Smooth muscle cell (in vitro differentiated cells): ENCODE data around the gene CASP8. TPM values are rescaled to one million over a fixed set of nuclear protein-coding genes. Genes with fewer than 3 reads are reported as not detected.

Experiments
- DNase-seq: peaks from one replicate; lab custom pipeline; 2025; ENCODE audit not compliant: unreplicated experiment; lab: John Stamatoyannopoulos, UW
- H2AFZ ChIP-seq: fragments of 200-600 bp; sonication (generic); 2 replicates; pipeline ENCODE4 v1.6.0; 2016; ENCODE audit warnings: antibody characterized with exemption, low read depth, mild to moderate bottlenecking
- H3F3A ChIP-seq: fragments of 200-600 bp; sonication (generic); 2 replicates; pipeline ENCODE4 v1.6.0; 2017; ENCODE audit warnings: antibody characterized with exemption, low read depth
- H3K27ac ChIP-seq: fragments of 200-600 bp; sonication (generic); 2 replicates; pipeline ENCODE4 v1.5.1; 2016; ENCODE audit warnings: low read depth, mild to moderate bottlenecking
- H3K27me3 ChIP-seq: fragments of 200-600 bp; sonication (generic); 2 replicates; pipeline ENCODE4 v1.6.1; 2016; ENCODE audit warnings: low read depth, mild to moderate bottlenecking
- H3K36me3 ChIP-seq: fragments of 200-600 bp; sonication (generic); 2 replicates; pipeline ENCODE4 v1.5.1; 2016; ENCODE audit warnings: low read depth
- H3K4me1 ChIP-seq: fragments of 200-600 bp; sonication (generic); 2 replicates; pipeline ENCODE4 v1.5.1; 2016; ENCODE audit warnings: low read depth
- H3K4me2 ChIP-seq: fragments of 200-600 bp; sonication (generic); 2 replicates; pipeline ENCODE4 v1.6.0; 2016; ENCODE audit warnings: mild to moderate bottlenecking
- H3K4me3 ChIP-seq: fragments of 200-600 bp; sonication (generic); 2 replicates; pipeline ENCODE4 v1.5.1; 2016; ENCODE audit warnings: mild to moderate bottlenecking
- H3K79me2 ChIP-seq: fragments of 200-600 bp; sonication (generic); 2 replicates; pipeline ENCODE4 v1.6.0; 2016; ENCODE audit warnings: low read depth, mild to moderate bottlenecking
- H3K9ac ChIP-seq: fragments of 200-600 bp; sonication (generic); 2 replicates; pipeline ENCODE4 v1.6.0; 2016; ENCODE audit warnings: low read depth
- H3K9me3 ChIP-seq: fragments of 200-600 bp; sonication (generic); replicated peaks from 2 replicates; pipeline ENCODE4 v1.5.1; 2016; ENCODE audit warnings: low read depth
- H4K20me1 ChIP-seq: fragments of 200-600 bp; sonication (generic); 2 replicates; pipeline ENCODE4 v1.6.0; 2016; ENCODE audit warnings: low read depth
- CTCF ChIP-seq: fragments of 200-600 bp; sonication (generic); IDR thresholded peaks from 2 replicates; pipeline ENCODE4 v1.5.1; 2017; ENCODE audit warnings: borderline replicate concordance, mild to moderate bottlenecking, antibody characterized with exemption; ENCODE audit not compliant: insufficient read depth, poor library complexity, severe bottlenecking
- WGBS: methylation state at CpG from one replicate; pipeline ENCODE4 v1.1.7; 2016; ENCODE audit warnings: low lambda C conversion rate; 5-methylcytosine and 5-hydroxymethylcytosine counted together
- polyA plus RNA-seq: library from polyadenylated mRNA; unstranded; fragments of >200 nt; fragmentation: Nextera tagmentation; extraction: Ambion mirVana; gene quantifications from 2 replicates; pipeline ENCODE4 v1.2.1, GENCODE V29; 2016
- total RNA-seq: library from RNA; depleted of rRNA; stranded (reverse); fragments of >200 nt; gene quantifications from 2 replicates; pipeline ENCODE4 v1.2.3, GENCODE V29; 2014

The CASP8 gene
- total and polyA plus RNA-seq, 2 experiments from 2014 or later: 5.7 to 12.9 TPM

GRCh38 chr2:201233192-201233811 lies 27.0 kb upstream of the CASP8 start:
- no peaks in the 10 kb centered on the region for H3K27me3 ChIP-seq
- H3K4me1 ChIP-seq: no peaks in the 10 kb centered on the region
- H3K9ac ChIP-seq: no peak overlapping the region
- no peak overlapping the region for H3K4me2 ChIP-seq
- H3K9me3 ChIP-seq: no peaks in the 10 kb centered on the region
- H3K79me2 ChIP-seq: no peaks in the 10 kb centered on the region
- H3K27ac ChIP-seq: no peak overlapping the region
- H2AFZ ChIP-seq: peak overlapping the region; percentile 60
- peak overlapping the region; percentile 32 for H3K4me3 ChIP-seq
- WGBS: 68% methylated on average over 8 of the region's 8 CpGs
- H3K36me3 ChIP-seq: no peaks in the 10 kb centered on the region
- H3F3A ChIP-seq: no peaks in the 10 kb centered on the region
- TF ChIP-seq CTCF: no peak
- no peak for DNase-seq
- H4K20me1 ChIP-seq: no peaks in the 10 kb centered on the region

DNA sequence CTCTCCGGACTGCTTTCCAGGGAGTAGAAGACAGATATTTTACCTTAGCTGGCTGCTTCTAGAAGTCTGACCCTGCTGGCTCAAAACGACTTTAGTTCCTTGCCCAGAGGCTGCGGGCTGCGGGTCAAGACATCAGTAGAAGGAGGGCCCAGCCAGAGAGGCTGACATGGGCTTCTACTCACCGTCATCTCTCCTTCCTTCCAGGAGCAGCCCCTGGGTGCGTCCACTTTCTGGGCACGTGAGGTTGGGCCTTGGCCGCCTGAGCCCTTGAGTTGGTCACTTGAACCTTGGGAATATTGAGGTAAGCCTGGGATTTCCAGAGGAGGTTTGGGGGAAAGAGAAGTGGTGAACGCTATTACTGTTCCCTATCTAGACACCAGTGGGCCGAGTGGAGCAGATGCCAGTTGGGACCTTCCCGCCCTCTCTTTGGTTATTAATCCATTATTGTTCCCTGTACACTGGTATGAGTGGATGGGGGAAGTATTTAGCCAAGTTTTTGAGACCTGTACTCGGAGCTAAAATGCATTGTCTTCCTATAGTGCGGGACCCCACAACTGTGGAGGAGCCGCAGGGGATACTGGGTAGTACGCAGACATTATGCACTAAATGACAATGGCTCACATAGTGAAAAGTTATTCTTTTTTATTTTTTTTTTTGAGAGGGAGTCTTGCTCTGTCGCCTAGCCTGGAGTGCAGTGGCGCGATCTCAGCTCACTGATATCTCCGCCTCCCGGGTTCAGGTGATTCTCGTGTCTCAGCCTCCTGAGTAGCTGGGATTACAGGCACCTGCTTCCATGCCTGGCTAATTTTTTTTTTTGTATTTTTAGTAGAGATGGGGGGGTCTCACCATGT lies 26.3 kb upstream of the CASP8 start:
- no peaks in the 10 kb centered on the region for H3K79me2 ChIP-seq
- peak overlapping the region; percentile 60 for H2AFZ ChIP-seq
- no peaks in the 10 kb centered on the region for H4K20me1 ChIP-seq
- no peak overlapping the region for H3K4me2 ChIP-seq
- H3K4me1 ChIP-seq: no peaks in the 10 kb centered on the region
- H3K9me3 ChIP-seq: no peaks in the 10 kb centered on the region
- DNase-seq: no peak
- no peak overlapping the region for H3K9ac ChIP-seq
- WGBS: 94% methylated on average over 21 of the region's 21 CpGs
- no peaks in the 10 kb centered on the region for H3K27me3 ChIP-seq
- no peaks in the 10 kb centered on the region for H3F3A ChIP-seq
- TF ChIP-seq CTCF: no peak
- H3K4me3 ChIP-seq: no peak overlapping the region
- H3K36me3 ChIP-seq: no peaks in the 10 kb centered on the region
- no peak overlapping the region for H3K27ac ChIP-seq

- no peak for TF ChIP-seq CTCF
- no peaks in the 10 kb centered on the region for H3F3A ChIP-seq
- no peak overlapping the region for H3K4me2 ChIP-seq
- no peak for DNase-seq
- no peaks in the 10 kb centered on the region for H3K4me1 ChIP-seq
- H3K27ac ChIP-seq: no peak overlapping the region
- H4K20me1 ChIP-seq: no peaks in the 10 kb centered on the region
- WGBS: 93% methylated on average over 3 of the region's 3 CpGs
- no peaks in the 10 kb centered on the region for H3K79me2 ChIP-seq
- no peaks in the 10 kb centered on the region for H3K9me3 ChIP-seq
- H3K27me3 ChIP-seq: no peaks in the 10 kb centered on the region
- H3K4me3 ChIP-seq: no peak overlapping the region
- no peaks in the 10 kb centered on the region for H3K36me3 ChIP-seq
- no peak overlapping the region for H3K9ac ChIP-seq
- H2AFZ ChIP-seq: no peak overlapping the region
These were observed 25.6 kb upstream of the CASP8 start for GRCh38 chr2:201234663-201235135.
